ENCODE results near the gene FIGLA. TPM values are rescaled to one million over a fixed set of nuclear protein-coding genes. Genes with fewer than 3 reads are reported as not detected.
A peak's percentile ranks its signal among the peaks of the same experiment; 100 is the strongest.

The FIGLA gene
- total and polyA plus RNA-seq, 2 of the 8 experiments (the other 6 are each of a cell fraction or from before 2014, with no cell fraction given) = not detected

DNA sequence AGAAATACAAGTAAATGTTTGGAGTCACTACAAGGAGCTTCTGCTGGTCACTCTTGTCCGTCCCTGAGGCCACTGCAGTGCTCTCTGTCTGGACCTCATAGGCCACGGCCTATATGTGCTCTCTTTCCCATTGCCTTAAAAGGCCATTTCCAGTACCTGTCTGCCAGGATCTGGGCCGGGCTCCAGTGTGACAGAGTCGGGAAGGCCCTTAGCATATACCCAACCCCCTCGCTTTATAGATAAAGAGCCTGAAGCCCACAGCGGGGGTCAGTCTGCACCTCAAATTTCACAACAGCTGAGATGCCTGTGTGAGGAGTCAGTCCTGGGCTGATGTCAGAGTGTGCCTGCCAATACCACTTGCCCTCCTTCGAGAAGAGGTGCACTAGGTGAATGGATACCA, 62.3 kb downstream of the FIGLA start (continued):
- TF ChIP-seq, protein P1, sequence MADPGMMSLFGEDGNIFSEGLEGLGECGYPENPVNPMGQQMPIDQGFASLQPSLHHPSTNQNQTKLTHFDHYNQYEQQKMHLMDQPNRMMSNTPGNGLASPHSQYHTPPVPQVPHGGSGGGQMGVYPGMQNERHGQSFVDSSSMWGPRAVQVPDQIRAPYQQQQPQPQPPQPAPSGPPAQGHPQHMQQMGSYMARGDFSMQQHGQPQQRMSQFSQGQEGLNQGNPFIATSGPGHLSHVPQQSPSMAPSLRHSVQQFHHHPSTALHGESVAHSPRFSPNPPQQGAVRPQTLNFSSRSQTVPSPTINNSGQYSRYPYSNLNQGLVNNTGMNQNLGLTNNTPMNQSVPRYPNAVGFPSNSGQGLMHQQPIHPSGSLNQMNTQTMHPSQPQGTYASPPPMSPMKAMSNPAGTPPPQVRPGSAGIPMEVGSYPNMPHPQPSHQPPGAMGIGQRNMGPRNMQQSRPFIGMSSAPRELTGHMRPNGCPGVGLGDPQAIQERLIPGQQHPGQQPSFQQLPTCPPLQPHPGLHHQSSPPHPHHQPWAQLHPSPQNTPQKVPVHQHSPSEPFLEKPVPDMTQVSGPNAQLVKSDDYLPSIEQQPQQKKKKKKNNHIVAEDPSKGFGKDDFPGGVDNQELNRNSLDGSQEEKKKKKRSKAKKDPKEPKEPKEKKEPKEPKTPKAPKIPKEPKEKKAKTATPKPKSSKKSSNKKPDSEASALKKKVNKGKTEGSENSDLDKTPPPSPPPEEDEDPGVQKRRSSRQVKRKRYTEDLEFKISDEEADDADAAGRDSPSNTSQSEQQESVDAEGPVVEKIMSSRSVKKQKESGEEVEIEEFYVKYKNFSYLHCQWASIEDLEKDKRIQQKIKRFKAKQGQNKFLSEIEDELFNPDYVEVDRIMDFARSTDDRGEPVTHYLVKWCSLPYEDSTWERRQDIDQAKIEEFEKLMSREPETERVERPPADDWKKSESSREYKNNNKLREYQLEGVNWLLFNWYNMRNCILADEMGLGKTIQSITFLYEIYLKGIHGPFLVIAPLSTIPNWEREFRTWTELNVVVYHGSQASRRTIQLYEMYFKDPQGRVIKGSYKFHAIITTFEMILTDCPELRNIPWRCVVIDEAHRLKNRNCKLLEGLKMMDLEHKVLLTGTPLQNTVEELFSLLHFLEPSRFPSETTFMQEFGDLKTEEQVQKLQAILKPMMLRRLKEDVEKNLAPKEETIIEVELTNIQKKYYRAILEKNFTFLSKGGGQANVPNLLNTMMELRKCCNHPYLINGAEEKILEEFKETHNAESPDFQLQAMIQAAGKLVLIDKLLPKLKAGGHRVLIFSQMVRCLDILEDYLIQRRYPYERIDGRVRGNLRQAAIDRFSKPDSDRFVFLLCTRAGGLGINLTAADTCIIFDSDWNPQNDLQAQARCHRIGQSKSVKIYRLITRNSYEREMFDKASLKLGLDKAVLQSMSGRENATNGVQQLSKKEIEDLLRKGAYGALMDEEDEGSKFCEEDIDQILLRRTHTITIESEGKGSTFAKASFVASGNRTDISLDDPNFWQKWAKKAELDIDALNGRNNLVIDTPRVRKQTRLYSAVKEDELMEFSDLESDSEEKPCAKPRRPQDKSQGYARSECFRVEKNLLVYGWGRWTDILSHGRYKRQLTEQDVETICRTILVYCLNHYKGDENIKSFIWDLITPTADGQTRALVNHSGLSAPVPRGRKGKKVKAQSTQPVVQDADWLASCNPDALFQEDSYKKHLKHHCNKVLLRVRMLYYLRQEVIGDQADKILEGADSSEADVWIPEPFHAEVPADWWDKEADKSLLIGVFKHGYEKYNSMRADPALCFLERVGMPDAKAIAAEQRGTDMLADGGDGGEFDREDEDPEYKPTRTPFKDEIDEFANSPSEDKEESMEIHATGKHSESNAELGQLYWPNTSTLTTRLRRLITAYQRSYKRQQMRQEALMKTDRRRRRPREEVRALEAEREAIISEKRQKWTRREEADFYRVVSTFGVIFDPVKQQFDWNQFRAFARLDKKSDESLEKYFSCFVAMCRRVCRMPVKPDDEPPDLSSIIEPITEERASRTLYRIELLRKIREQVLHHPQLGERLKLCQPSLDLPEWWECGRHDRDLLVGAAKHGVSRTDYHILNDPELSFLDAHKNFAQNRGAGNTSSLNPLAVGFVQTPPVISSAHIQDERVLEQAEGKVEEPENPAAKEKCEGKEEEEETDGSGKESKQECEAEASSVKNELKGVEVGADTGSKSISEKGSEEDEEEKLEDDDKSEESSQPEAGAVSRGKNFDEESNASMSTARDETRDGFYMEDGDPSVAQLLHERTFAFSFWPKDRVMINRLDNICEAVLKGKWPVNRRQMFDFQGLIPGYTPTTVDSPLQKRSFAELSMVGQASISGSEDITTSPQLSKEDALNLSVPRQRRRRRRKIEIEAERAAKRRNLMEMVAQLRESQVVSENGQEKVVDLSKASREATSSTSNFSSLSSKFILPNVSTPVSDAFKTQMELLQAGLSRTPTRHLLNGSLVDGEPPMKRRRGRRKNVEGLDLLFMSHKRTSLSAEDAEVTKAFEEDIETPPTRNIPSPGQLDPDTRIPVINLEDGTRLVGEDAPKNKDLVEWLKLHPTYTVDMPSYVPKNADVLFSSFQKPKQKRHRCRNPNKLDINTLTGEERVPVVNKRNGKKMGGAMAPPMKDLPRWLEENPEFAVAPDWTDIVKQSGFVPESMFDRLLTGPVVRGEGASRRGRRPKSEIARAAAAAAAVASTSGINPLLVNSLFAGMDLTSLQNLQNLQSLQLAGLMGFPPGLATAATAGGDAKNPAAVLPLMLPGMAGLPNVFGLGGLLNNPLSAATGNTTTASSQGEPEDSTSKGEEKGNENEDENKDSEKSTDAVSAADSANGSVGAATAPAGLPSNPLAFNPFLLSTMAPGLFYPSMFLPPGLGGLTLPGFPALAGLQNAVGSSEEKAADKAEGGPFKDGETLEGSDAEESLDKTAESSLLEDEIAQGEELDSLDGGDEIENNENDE (IDR thresholded peaks at IDR 0.05; ENCODE audit: insufficient replicate concordance, low read length) = no peak
- no peak for TF ChIP-seq HDAC6 (IDR thresholded peaks at IDR 0.05; ENCODE audit: low read depth, low read length)
- no peak for TF ChIP-seq E2F6 (IDR thresholded peaks at IDR 0.05)
- peak; percentile 98 for TF ChIP-seq SRF (IDR thresholded peaks at IDR 0.05; ENCODE audit: low read depth, low read length)
- TF ChIP-seq ASH2L (IDR thresholded peaks at IDR 0.05; ENCODE audit: low read length) = no peak
- TF ChIP-seq, protein P2, sequence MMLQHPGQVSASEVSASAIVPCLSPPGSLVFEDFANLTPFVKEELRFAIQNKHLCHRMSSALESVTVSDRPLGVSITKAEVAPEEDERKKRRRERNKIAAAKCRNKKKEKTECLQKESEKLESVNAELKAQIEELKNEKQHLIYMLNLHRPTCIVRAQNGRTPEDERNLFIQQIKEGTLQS (IDR thresholded peaks at IDR 0.05; ENCODE audit: insufficient read depth, low read depth, low read length) = no peak
- TF ChIP-seq NANOG (IDR thresholded peaks at IDR 0.05; ENCODE audit: insufficient read depth, low read depth, low read length, poor library complexity, severe bottlenecking) = no peak
- TF ChIP-seq HDAC2 (IDR thresholded peaks at IDR 0.05; ENCODE audit: borderline replicate concordance in 1 of 2, low read depth in 2 of 2, low read length in 2 of 2) = no peak
- no peak for TF ChIP-seq MAX (IDR thresholded peaks at IDR 0.05)
- no peak for TF ChIP-seq KDM5A (IDR thresholded peaks at IDR 0.05; ENCODE audit: low read length)
